NCI-H146 treated with DMSO at 0.1 percent for 48 hours (cell line): ENCODE data around the gene OR2T27.
A peak's percentile ranks its signal among the peaks of the same experiment; 100 is the strongest.
"Not testable (repeated sequence)": the region's sequence is repeated elsewhere in the genome, so short reads cannot be mapped to it uniquely, and the experiment has no call there.

Source experiments
- DNase-seq: peaks from one replicate; lab custom pipeline; 2025; ENCODE audit not compliant: unreplicated experiment; lab: John Stamatoyannopoulos, UW

OR2T27 gene

DNA sequence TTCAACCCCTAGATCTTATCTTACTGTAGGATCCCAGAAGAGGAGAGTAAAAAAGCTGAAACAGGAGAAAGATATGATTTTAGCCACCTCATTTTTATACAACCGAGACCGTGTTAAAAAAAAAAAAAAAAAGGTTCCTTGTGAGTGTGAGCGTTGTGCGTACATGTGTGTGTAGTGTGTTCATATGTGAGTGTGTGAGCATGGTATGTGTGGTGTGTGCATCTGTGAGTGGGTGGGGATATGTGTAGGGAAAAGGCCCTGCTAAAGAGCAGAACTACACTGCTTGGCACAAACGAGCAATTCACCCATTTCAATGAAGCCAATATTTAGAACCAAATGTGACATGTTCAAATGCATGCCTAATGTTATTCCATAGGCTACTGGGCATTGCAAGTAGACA is 13.7 kb downstream of the OR2T27 start:
- not testable (repeated sequence) for DNase-seq

DNA sequence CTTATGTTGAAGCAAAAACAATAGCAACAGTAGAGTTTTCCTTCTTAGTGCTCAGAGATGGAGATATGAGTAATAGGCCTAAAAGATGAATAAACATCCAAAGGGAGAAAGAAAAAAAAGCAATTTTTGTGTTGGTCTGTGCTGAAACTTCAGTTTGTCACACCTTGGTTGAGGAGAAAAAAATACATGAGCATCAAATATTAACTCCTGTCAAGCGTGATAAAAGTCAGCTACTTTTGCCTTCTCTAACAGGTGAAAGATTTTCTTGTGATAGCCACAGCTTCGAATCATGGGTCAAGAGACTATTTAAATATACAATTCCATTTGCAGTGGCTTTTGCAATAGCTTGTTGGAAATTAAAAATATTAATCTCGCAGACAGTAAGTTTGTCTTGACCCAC is 14.4 kb downstream of the OR2T27 start:
- DNase-seq, result not testable (repeated sequence)

DNA sequence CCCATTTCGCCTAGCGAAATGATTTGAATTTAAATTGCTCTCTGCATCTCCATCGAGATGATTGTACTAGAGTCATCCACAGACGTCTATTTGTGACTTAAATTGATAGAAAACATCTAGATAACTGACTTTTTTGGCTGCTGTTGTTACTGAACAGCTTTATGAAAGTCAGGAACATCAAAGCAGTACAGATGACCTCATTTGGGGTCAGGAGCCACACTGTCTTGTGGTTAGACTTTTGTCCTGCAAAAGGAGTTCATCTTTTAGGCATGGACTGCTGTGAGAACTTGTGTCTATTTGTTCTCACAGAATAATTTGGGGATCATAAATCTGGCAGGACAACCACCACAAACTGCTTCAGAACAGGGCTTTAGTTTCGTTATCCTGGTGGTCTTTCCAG is 15.7 kb downstream of the OR2T27 start:
- not testable (repeated sequence) for DNase-seq

DNA sequence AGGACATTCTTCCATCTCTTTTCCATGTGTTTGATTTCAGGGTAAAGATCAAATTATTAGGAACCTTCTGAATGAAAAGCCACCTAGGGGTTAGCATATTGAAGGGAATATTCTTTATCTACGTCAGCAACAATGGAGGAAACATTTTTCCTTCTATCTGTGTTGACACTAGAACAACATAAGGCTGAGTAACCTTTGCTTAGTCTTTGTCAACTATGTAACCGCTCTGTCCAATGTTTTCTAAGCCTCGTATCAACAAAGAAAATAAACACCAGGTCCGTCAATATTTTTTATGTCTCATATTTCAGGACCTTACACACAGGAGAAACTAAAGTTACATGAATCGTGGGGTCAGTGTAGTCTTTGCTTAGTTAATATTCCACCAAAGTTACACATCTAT is 18.7 kb downstream of the OR2T27 start:
- not testable (repeated sequence) for DNase-seq

DNA sequence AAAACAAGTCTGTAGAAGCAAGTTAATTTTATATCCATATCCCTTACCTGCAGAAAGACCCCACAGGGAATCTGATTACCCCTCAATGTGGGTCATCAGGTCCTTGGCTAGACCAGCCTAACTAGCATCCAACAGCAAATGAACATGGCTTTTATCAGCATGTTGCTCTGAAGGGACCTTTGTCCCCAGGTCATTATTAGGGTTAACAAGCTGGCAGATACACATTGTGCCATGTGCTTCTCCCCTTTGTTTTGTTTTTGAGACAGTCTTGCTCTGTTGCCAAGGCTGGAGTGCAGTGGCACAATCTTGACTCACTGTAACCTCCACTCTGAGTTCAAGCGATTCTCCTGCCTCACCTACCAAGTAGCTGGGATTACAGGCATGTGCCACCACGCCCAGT is 20.3 kb downstream of the OR2T27 start, which contains the start of gene OR2T11:
OR2T11 (minus strand) TSS at position 101 of the 400 bp plus-strand sequence. CDS start 7,963 bp downstream, outside the sequence.
- not testable (repeated sequence) for DNase-seq

DNA sequence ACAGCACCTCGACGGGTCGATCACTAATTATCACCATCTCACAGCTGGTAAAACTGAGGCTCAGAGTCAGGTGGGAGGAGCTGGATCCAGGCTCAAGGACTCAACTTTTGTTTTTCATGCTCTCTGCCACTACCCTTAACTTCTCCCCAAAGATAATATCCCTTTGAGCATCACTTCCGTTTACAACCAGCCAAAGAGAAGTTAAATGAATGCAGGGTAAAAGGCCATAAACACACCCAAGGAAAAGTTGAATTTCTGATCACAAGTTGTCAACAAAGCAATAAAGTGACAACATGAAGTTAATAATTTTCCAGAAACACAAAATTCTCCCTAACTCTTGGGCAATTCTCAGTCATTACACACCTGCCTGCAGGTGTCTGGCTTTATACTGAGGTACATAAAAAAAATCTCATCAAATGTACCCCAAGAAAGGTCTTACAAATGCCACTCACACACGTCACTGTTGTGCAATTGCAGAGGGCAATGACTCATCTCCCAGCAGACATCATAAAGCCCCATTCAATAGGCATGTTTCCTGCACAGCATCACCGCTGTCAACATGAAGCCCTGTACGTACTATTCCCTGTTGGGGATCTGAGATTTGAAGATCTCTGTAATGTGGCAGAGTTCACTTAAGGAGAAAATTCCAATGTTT is 23.8 kb downstream of the OR2T27 start:
- DNase-seq, result no peak

DNA sequence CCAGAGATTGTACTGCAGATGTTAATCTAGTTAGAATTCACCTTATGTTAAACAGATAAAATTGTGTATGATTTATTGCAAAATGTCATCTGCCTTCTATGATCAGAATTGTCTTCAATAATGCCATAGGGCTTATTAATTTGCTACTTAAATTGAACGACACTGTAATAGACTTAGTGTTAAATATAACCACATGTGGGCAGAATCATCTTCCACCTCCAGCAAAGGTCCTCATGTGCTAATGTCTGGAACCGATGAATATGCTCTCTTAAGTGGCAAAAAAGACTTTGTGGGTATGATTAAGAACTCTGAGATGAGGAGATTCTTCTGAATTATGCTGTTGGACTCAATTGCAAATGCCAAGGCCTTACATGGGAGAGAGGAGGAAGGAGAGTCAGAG is 24.8 kb downstream of the OR2T27 start:
- no peak for DNase-seq

DNA sequence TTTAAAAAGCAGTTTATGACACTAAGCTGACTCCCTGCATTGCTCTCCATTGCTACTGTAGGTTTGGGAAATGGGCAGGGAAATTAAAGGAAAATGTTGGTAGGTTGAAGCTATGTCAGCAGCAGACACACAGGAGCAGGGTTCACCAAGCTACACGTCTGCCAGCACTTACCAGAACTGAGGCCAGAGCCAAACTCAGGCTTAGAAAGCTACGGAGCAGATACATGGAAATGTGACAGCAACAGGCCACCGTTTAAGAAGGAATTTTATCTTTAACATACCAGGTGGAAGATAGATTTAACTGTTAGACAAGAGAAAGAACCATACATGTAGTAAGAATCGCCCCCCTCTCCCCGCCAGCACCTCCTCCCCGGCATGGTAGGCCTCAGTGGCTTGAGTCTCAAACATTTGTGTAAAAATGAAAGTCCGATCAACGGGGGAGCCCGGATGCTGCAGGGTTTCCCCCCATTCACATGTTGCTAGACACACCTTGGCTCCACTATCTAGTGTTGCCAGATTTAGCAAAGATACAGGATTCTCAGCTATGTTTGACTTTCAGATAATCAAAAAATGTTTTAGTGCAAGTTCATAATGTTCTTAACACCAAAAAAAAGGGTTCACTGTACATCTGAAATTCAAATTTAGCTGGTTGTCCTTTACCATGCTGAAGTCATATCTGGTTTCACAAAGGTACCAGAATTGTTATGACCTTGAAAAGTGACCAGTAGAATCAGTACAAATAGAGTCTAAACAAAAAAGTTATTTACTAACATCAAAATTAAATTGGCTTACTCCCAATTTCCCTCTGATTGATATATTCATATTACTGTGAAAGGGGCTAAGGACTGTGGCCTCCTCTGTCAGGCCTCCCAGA is 27.1 kb downstream of the OR2T27 start:
- DNase-seq, result no peak

DNA sequence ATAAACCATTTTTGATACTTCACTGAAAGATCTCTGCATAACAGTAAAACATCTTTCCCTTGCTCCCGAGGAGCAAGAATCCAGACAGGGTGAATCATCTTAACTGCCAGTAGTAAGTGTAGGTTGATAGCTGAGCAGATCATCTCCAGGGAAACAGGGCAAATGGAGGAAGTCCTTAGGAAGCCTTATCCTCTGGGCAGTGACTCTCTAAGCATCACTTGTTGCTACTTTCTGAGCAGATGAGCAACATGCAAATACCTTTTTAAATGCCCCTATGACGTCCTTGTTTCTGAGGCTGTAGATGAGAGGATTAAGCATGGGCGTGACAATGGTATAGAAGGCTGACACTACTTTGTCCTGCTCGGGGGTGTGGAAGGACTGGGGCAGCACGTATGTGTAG is 29.4 kb downstream of the OR2T27 start:
- no peak for DNase-seq

DNA sequence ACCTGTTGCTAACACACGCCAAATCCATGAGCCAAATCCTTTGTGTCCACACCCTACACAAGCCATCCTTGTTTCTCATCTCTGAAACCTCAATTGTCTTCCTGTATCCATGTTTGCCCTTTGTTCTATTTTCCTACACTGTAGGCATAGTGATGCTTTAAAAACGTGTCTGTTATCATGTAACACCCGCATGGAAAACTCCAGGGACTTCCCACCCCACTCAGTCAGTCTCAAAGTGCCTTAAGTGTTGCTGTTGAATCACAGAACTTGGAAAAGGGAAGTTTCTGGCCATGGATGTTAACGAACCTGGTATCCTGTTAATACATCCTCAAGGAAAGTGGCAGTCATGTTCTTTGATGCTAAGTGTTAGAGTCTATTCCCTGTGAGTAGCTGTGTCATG is 30.2 kb downstream of the OR2T27 start:
- DNase-seq, result no peak

DNA sequence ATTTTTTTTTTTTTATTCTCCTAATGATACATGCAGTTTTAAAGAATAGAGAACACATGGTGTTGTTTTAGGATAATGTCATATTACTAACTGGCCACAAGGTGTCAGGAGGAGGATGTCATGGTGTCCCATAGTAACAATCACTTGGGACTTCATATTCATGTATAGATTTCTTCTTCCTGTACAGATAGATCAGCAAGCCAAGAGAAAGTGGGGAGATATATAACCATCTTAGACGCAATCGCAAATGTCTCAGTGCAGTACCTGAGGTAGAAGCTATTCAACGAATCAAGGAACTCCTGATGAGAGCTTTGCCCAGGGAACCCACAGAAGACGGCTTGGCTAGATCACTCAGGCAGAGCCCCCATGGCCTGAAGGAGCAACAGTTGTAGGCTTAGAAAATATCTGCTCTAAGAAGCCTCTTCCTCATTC is 32.7 kb downstream of the OR2T27 start:
- peak; percentile 9 for DNase-seq

DNA sequence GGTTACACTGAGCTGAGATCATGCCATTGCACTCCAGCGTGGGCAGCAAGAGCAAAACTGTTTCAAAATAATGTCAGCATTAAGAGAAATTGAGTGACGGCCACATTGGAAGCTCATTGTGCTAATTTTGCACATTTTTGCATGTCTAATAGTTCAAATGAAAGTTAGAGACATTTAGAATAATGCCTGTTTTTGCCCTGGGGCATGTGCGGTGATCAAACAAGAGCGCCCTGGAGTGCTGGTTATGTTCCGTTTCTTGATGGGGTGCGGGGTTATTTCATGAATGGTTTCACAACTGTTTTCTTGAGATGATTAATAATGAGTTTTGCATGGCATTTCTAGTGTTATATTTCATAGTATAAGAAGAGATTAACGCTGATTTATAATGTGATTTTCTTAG is 33.6 kb downstream of the OR2T27 start:
- no peak for DNase-seq

DNA sequence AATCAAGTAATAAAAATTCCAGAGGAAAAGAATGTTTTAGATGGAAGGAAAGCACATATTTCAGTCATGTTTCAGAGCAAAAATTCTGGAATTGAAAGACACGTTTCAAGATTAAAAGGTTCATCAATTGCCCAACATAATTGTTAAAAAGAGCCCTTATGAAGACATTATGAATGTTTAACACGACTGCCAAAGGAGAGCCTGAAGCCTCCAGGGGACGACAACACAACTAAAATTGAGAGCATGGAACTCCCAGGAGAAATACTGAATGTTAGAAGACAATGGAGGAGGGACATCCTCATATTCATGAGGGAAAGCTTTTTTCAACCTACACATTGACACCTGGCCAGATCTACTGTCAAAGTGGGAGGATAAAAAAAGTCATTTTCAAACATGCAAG is 36.5 kb downstream of the OR2T27 start:
- no peak for DNase-seq

DNA sequence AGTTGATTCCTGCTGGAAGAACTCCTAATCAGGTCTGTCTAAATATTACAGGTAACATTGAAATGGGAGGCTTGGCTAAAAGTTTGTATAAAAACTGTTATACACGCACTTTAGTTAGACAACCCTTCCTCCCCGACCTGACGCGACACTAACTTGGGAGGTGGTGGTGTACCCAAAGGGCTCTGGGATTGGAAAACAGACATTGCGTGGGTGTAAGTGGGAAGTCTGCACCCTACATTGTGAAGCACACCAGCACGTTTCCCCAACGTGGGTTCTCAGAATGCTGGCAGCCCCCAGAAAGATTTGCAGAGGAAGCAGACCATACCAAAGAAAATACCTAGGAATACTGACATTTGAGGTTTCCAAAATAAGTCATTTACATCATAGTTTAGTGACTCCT is 37.2 kb downstream of the OR2T27 start:
- DNase-seq, result no peak

DNA sequence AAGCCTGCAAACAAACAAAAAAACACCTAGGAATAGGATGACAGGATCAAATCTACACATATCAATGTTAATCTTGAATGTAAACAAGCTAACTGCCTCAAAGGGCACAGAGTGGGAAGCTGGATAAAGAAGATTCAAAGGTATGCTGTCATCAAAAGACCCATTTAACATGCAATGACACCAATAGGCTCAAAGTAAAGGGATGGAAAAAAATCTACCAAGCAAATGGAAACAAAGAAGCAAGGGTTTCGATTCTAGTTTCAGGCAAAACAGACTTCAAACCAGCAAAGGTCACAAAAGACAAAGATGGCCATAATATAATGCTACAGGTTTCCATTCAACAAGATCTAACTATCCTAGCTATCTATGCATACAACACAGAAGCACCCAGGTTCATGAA is 41.6 kb downstream of the OR2T27 start:
- DNase-seq, result no peak

DNA sequence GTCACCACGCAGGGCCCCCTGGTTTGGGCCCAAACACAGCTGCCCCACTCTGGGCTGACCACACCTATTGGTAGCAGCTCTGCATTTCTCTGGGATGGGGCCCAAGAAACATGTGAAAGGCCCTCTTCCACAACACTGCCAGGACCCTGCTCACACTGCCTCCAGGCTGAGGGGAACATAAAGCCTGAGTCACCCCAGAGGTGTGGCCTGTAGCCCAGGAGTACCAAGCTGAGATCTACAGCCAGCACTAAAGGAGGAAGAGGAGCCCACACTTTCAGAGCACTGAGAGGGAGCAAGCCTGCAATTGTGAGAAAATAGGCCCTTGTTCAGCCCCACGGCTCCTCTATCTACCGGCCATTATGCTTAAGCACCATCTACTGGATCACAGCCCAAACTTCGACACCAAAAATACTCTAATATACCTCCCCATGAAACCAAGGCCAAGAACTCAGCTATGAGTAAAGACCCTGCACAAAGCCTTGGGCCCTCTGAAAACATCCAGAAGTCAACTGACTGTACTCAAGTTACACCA is 43.4 kb downstream of the OR2T27 start:
- DNase-seq, result no peak

DNA sequence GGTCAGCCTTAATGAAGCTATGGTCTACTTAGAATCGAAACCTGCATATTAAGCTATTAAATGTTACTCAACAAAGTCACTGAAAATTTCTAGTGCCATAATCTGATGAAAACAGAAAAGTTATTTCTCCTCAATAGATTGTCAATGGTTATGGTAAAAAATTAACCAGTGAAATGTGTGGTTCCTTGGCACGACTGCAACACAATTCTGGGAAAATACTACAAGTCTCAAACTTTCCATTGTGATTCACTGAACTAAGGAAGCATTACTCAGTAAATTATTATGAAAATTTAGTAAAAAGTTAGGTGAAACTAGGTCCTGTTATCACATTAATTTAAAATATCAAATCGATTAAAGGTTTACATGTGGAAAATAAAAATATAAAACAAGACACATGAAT is 45.0 kb downstream of the OR2T27 start:
- DNase-seq, result no peak
